Omental fat pad (tissue), 4 donors: ENCODE measurements around the gene CIRBP. TPM values are rescaled to one million over a fixed set of nuclear protein-coding genes. Genes with fewer than 3 reads are reported as not detected.

Experiments used
- ATAC-seq: fragments of 150-250 bp; one replicate; pipeline ENCODE4 v1.9.1; 2016; ENCODE audit warnings: mild to moderate bottlenecking, moderate library complexity; ENCODE audit not compliant: low FRiP score
- DNase-seq: peaks from one replicate; pipeline ENCODE4 v3.0.0-alpha.2; 2019; ENCODE audit warnings: low spot score
- total RNA-seq, 4 donors: library from RNA; depleted of rRNA; stranded (reverse); fragments of >200 nt; gene quantifications; one replicate each; pipeline ENCODE4 v1.1.0, GENCODE V29; 2016
- TF ChIP-seq, protein P1 (sequence below), 3 donors: fragments of 450-650 bp; IDR thresholded peaks; one replicate each; pipeline ENCODE4 v1.5.1; 2016 to 2017; ENCODE audit warnings: antibody characterized with exemption in 3 of 3, mild to moderate bottlenecking in 3 of 3, moderate library complexity in 2 of 3

CIRBP gene
- total RNA-seq, 4 donors from 2014 or later = 292 to 484 (median 372) TPM

DNA sequence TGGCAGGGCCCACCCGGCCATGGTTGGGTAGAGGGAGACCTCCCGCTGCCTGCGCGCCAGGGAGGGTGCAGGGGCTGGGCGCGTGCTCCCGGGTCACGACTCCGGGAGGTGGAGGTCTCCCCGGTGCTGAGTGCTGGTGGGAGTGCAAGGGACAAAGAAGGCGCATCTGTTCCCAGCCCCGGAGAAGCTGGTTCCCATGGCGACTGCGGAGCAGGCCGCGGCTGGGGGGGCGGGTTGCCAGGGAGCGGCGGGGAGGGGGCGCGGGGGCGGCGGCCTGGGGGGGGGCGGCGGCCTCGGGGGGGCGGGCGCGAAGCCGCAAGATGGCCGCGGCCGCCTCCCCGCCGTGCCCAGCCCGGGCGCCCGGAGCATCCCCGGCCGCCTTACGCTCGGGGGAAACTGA lies 32.6 kb upstream of the CIRBP start:
- DNase-seq (no peak), ATAC-seq (no peak)
- TF ChIP-seq, protein P1, sequence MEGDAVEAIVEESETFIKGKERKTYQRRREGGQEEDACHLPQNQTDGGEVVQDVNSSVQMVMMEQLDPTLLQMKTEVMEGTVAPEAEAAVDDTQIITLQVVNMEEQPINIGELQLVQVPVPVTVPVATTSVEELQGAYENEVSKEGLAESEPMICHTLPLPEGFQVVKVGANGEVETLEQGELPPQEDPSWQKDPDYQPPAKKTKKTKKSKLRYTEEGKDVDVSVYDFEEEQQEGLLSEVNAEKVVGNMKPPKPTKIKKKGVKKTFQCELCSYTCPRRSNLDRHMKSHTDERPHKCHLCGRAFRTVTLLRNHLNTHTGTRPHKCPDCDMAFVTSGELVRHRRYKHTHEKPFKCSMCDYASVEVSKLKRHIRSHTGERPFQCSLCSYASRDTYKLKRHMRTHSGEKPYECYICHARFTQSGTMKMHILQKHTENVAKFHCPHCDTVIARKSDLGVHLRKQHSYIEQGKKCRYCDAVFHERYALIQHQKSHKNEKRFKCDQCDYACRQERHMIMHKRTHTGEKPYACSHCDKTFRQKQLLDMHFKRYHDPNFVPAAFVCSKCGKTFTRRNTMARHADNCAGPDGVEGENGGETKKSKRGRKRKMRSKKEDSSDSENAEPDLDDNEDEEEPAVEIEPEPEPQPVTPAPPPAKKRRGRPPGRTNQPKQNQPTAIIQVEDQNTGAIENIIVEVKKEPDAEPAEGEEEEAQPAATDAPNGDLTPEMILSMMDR (IDR thresholded peaks at IDR 0.05) = no peak

GRCh38 chr19:1237027-1237659 lies 32.0 kb upstream of the CIRBP start:
- ATAC-seq = no peak
- TF ChIP-seq, protein P1 (IDR thresholded peaks at IDR 0.05) = no peak
- DNase-seq = no peak

GRCh38 chr19:1237754-1238368 lies 31.3 kb upstream of the CIRBP start, which contains the start of gene CBARP:
CBARP (minus strand) TSS chr19:1238005; CDS start chr19:1236100, 1,905 bp downstream.
- ATAC-seq (peak; percentile 25), DNase-seq (no peak)
- TF ChIP-seq, protein P1 (IDR thresholded peaks at IDR 0.05) = no peak

GRCh38 chr19:1238369-1239303 lies 30.5 kb upstream of the CIRBP start:
- DNase-seq (no peak), ATAC-seq (no peak)
- TF ChIP-seq, protein P1 (IDR thresholded peaks at IDR 0.05) = no peak

GRCh38 chr19:1239420-1239795 lies 29.7 kb upstream of the CIRBP start:
- TF ChIP-seq, protein P1 (IDR thresholded peaks at IDR 0.05) = no peak
- DNase-seq = no peak
- ATAC-seq = no peak

DNA sequence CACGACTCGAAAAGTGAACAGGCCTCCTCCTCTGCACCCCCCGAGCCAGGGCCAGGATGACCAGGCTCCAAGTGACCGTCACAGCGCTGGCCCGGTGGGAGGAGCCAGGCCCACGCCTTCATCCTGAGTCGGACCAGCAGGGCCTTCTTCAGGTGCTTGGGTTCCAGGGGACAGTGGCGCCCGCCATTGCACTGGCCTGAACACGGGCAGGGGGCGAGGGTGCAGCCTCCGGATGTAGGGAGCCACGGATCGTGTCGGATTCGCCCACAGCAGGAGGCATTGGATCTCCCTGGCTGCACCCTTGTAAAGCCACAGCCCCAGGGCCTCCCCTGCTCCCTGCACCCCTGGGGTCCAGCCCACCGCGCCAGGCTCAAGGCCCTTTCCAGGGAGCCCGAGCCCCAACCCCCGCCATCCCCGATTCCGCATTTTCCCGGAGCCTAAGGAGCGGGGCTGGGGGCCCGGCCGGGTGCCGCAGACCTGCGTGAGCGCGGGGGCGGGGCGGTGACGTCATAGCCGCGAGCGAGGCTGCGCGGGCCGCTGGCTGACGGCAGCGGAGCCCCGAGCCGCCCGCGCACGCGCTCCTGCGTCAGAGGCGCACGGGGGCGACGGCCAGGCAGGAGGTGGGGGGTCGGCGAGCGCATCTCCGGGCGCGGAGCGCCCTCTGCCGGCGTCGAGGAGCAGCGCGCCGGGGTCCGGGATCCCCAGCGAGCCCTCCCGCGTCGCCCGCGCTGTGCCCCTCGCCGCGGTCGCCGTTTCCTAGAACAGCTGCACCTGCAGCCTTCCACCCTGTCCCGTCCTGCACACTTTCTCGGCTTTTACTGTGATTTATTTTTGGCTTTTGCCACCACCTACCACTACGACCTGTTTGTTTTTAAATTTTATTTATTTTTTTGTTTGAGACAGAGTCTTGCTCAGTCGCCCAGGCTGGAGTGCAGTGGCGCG lies 29.1 kb upstream of the CIRBP start:
- ATAC-seq = peak; percentile 39
- TF ChIP-seq, protein P1 (IDR thresholded peaks at IDR 0.05) = peak in 2 of 3 donors; percentile 88 to 91
- peak; percentile 78 for DNase-seq
